Measurements from ENCODE around the gene NBPF26. TPM values are rescaled to one million over a fixed set of nuclear protein-coding genes. Genes with fewer than 3 reads are reported as not detected.
"Not testable (repeated sequence)": the region's sequence is repeated elsewhere in the genome, so short reads cannot be mapped to it uniquely, and the experiment has no call there.

The NBPF26 gene
- 0.54 TPM for total RNA-seq
- long read RNA-seq = 0 reads

GRCh38 chr1:120723715-120724402 lies at the start of gene NBPF26:
TSS of gene NBPF26 (plus strand) at chr1:120723945.
- DNase-seq (ENCODE audit: missing footprints); intact Hi-C loops (cut with DNase I): not testable (repeated sequence)

GRCh38 chr1:120680106-120680819 lies 43.5 kb upstream of the NBPF26 start:
- intact Hi-C loops (cut with DNase I); DNase-seq (ENCODE audit: missing footprints): not testable (repeated sequence)
- peak; percentile 56 for ATAC-seq

More at GRCh38 chr1:120723715-120724402, at the start of gene NBPF26:
- ATAC-seq = peak; percentile 67

GRCh38 chr1:120680938-120681337 lies 42.8 kb upstream of the NBPF26 start:
- DNase-seq (ENCODE audit: missing footprints); intact Hi-C loops (cut with DNase I); ATAC-seq: not testable (repeated sequence)

GRCh38 chr1:120684397-120684796 lies 39.3 kb upstream of the NBPF26 start:
- ATAC-seq = peak; percentile 42
- intact Hi-C loops (cut with DNase I); DNase-seq (ENCODE audit: missing footprints): not testable (repeated sequence)

GRCh38 chr1:120685622-120686021 lies 38.1 kb upstream of the NBPF26 start:
- intact Hi-C loops (cut with DNase I); ATAC-seq; DNase-seq (ENCODE audit: missing footprints): not testable (repeated sequence)

GRCh38 chr1:120687250-120687649 lies 36.5 kb upstream of the NBPF26 start:
- ATAC-seq; intact Hi-C loops (cut with DNase I); DNase-seq (ENCODE audit: missing footprints): not testable (repeated sequence)

GRCh38 chr1:120700807-120701562 lies 22.8 kb upstream of the NBPF26 start:
- intact Hi-C loops (cut with DNase I); ATAC-seq; DNase-seq (ENCODE audit: missing footprints): not testable (repeated sequence)

- intact Hi-C loops (cut with DNase I); ATAC-seq: not testable (repeated sequence)
These were observed 409 bp upstream of the NBPF26 start for GRCh38 chr1:120723358-120723714.

GRCh38 chr1:120724507-120724906 lies 762 bp downstream of the NBPF26 start:
- ATAC-seq; intact Hi-C loops (cut with DNase I); DNase-seq (ENCODE audit: missing footprints): not testable (repeated sequence)

More at GRCh38 chr1:120723358-120723714, 409 bp upstream of the NBPF26 start:
- not testable (repeated sequence) for DNase-seq (ENCODE audit: missing footprints)

GRCh38 chr1:120728811-120729210 lies 5.1 kb downstream of the NBPF26 start:
- ATAC-seq; intact Hi-C loops (cut with DNase I); DNase-seq (ENCODE audit: missing footprints): not testable (repeated sequence)

- ATAC-seq; DNase-seq (ENCODE audit: missing footprints); intact Hi-C loops (cut with DNase I): not testable (repeated sequence)
These were observed 45.3 kb downstream of the NBPF26 start for GRCh38 chr1:120769090-120769489.

- intact Hi-C loops (cut with DNase I); DNase-seq (ENCODE audit: missing footprints); ATAC-seq: not testable (repeated sequence)
These were observed 81.7 kb downstream of the NBPF26 start for GRCh38 chr1:120805452-120805851.

GRCh38 chr1:120811822-120812221 lies 88.1 kb downstream of the NBPF26 start:
- DNase-seq (ENCODE audit: missing footprints); intact Hi-C loops (cut with DNase I); ATAC-seq: not testable (repeated sequence)

GRCh38 chr1:120825051-120825450 lies 101.3 kb downstream of the NBPF26 start:
- intact Hi-C loops (cut with DNase I); ATAC-seq; DNase-seq (ENCODE audit: missing footprints): not testable (repeated sequence)

- ATAC-seq; intact Hi-C loops (cut with DNase I); DNase-seq (ENCODE audit: missing footprints): not testable (repeated sequence)
These were observed 102.9 kb downstream of the NBPF26 start for GRCh38 chr1:120826623-120827022.

- not testable (repeated sequence) for ATAC-seq; DNase-seq (ENCODE audit: missing footprints)
These were observed 120.6 kb downstream of the NBPF26 start for GRCh38 chr1:120844186-120844944.

GRCh38 chr1:120844945-120845330 lies 121.2 kb downstream of the NBPF26 start:
- intact Hi-C loops (cut with DNase I); ATAC-seq: not testable (repeated sequence)

More at GRCh38 chr1:120844186-120844944, 120.6 kb downstream of the NBPF26 start:
- intact Hi-C loops (cut with DNase I) = not testable (repeated sequence)

More at GRCh38 chr1:120844945-120845330, 121.2 kb downstream of the NBPF26 start:
- not testable (repeated sequence) for DNase-seq (ENCODE audit: missing footprints)
